GM21447 (cell line): ENCODE data around the gene MCTP2.

Experiments
- ATAC-seq: cut with Tn5 transposase; IDR thresholded peaks from one replicate; pipeline ENCODE4 v1.9.1; 2021; ENCODE audit not compliant: unreplicated experiment

The MCTP2 gene

GRCh38 chr15:94385441-94385840, 154.1 kb downstream of the MCTP2 start:
- ATAC-seq, result no peak

GRCh38 chr15:94386351-94386750, 155.0 kb downstream of the MCTP2 start:
- ATAC-seq, result no peak

GRCh38 chr15:94387442-94387841, 156.1 kb downstream of the MCTP2 start:
- ATAC-seq, result no peak

- peak; percentile 70 for ATAC-seq
These were observed 156.6 kb downstream of the MCTP2 start for GRCh38 chr15:94387849-94388441.

- ATAC-seq, result no peak
These were observed 164.3 kb downstream of the MCTP2 start for GRCh38 chr15:94395640-94396039.

- ATAC-seq, result no peak
These were observed 166.0 kb downstream of the MCTP2 start for GRCh38 chr15:94397337-94397736.

GRCh38 chr15:94398001-94398400, 166.6 kb downstream of the MCTP2 start:
- no peak for ATAC-seq

- ATAC-seq, result no peak
These were observed 169.4 kb downstream of the MCTP2 start for GRCh38 chr15:94400526-94401298.

- no peak for ATAC-seq
These were observed 172.0 kb downstream of the MCTP2 start for GRCh38 chr15:94403331-94403730.

GRCh38 chr15:94404733-94405283, 173.4 kb downstream of the MCTP2 start:
- no peak for ATAC-seq

- ATAC-seq, result no peak
These were observed 179.9 kb downstream of the MCTP2 start for GRCh38 chr15:94411285-94411684.

GRCh38 chr15:94411846-94412245, 180.5 kb downstream of the MCTP2 start:
- no peak for ATAC-seq

- no peak for ATAC-seq
These were observed 181.8 kb downstream of the MCTP2 start for GRCh38 chr15:94412979-94413746.

GRCh38 chr15:94414916-94415315, 183.6 kb downstream of the MCTP2 start:
- no peak for ATAC-seq

- no peak for ATAC-seq
These were observed 184.9 kb downstream of the MCTP2 start for GRCh38 chr15:94416267-94416666.

GRCh38 chr15:94416820-94417219, 185.5 kb downstream of the MCTP2 start:
- no peak for ATAC-seq

GRCh38 chr15:94417501-94418293, 186.3 kb downstream of the MCTP2 start:
- no peak for ATAC-seq

- ATAC-seq, result no peak
These were observed 190.3 kb downstream of the MCTP2 start for GRCh38 chr15:94421706-94422105.

- no peak for ATAC-seq
These were observed 200.9 kb downstream of the MCTP2 start for GRCh38 chr15:94432279-94432678.

GRCh38 chr15:94439158-94439557, 207.8 kb downstream of the MCTP2 start:
- ATAC-seq, result no peak

- no peak for ATAC-seq
These were observed 210.4 kb downstream of the MCTP2 start for GRCh38 chr15:94441760-94442159.
